ENCODE measurements around the gene RPS29.
"Not testable (repeated sequence)": the region's sequence is repeated elsewhere in the genome, so short reads cannot be mapped to it uniquely, and the experiment has no call there.

RPS29 gene

DNA sequence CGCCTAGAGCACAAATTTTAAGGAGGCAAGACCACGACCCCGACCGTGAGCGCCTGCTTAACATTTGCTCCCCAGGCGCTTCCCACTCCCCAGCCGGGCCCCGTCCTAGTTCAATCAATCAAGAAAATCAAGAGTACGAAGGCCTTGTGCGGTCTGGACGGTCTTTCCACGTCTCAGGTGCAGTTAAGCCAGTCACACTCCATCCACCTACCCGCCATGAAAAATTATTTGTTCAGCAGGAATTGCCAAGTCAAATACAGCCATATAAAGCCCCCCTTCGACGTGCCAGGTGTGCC, 12.0 kb upstream of the RPS29 start:
- DNase-seq (ENCODE audit: low read depth in 2 of 2), result peak in 1 of 2 donors; percentile 4

GRCh38 chr14:49594347-49595091, 8.3 kb upstream of the RPS29 start:
- no peak for DNase-seq (ENCODE audit: low read depth in 2 of 2)

DNA sequence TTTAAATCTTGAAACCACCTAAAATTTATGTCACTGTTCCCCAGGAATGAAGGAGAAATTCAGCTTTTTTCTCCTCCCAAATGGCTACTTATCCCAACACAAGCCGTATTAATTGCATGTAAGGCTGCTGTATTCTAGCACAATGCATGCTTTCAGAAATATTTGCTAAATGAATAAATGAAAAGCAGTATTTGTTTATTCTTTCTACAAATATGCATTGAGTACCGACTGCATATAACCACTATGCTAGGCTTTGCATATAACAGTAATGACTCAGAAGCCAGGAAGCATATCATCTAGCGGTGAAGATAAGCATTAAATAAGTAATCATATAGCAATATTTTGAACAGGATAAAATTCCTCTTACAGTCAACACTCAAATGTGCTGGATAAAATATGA, 6.8 kb upstream of the RPS29 start:
- DNase-seq (ENCODE audit: low read depth in 2 of 2), result no peak

- DNase-seq (ENCODE audit: low read depth in 2 of 2), result no peak
Measured at GRCh38 chr14:49589387-49589786, 3.2 kb upstream of the RPS29 start.

DNA sequence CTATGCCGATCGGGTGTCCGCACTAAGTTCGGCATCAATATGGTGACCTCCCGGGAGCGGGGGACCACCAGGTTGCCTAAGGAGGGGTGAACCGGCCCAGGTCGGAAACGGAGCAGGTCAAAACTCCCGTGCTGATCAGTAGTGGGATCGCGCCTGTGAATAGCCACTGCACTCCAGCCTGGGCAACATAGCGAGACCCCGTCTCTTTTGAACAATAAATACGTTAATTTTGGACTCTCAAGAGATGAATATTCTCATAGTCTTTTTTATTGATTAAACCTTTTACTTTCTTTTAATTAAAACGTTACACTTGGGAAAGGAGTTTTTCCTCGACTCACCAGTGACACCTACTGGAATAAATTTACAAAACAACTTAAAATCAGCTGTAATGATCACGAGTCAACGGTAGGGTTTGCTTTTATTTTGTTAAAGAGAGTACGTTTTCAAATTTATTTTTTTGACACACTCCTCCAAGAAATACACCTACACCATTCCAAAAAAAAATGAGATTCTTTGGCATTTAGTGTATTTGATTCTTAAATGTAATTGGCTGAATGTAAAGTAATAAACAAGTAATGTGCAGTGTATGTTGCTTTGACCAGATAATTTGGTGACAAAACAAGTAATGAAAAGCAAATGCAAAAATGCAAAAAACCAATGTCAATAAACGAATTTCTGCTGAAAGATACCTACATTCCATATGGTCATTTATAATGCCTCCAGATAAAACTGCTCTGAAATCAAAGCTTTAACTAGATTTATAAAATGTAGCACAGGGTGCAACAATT, 687 bp upstream of the RPS29 start:
- DNase-seq (ENCODE audit: low read depth in 2 of 2), result no peak

- DNase-seq (ENCODE audit: low read depth in 2 of 2), result not testable (repeated sequence)
Measured at GRCh38 chr14:49584981-49585640, 1.1 kb downstream of the RPS29 start.

DNA sequence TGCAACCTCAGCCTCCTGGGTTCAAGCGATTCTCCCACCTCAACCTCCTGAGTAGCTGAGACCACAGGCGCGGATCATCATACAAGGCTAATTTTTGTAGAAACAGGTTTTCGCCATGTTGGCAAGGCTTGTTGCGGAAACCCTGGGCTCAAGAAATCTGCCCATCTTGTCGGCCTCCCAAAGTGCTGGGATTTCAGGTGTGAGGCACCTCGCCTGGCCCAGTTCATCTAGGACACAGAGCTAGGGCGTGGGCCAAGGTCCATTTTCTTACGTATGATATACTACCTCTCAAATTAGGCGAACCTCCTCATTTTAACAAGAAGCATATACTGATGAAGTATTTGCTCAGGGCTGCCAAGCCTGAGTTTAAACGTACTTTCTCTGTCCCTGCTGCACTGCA, 2.1 kb downstream of the RPS29 start:
- no peak for DNase-seq (ENCODE audit: low read depth in 2 of 2)

- no peak for DNase-seq (ENCODE audit: low read depth in 2 of 2)
Measured at GRCh38 chr14:49583629-49584028, 2.6 kb downstream of the RPS29 start.

DNA sequence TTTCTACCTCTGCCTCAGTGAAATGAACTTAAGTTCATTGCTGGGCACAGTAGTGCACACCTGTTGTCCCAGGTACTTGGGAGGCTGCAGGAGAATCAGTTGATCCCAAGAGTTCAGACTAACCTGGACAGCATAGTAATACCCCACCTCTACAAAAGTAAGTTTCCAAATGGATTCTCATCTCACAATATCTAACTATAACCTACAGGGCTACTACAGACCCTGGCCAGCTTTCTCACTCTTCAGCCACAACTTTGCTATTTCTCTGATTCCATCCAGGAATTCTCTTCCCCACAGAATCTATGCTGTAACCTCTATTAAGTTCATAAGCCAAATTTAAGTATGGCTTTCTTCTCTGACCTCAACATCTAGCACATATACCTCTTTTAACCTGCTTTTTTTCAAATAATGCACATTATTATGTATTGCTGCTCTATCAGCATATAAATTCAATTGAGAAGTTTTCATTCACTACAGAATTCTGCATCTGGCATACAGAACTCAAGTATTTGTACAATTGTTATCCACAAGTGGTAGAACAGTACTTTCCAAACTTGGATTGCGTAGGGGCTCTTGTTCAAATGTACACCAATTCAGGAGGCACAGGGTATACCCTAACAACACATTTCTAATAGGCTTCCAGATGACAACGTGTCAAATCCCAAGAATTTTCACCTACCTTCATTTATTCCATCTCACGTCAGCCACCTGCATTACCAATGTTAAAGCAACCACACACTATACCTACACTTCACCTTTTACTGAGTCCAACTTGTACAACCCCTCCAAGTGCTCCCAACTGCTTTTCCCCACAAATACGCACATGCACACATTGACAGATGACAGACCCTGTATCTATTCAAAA, 3.8 kb downstream of the RPS29 start:
- DNase-seq (ENCODE audit: low read depth in 2 of 2), result no peak

GRCh38 chr14:49581209-49582112, 4.7 kb downstream of the RPS29 start:
- DNase-seq (ENCODE audit: low read depth in 2 of 2), result no peak

GRCh38 chr14:49579841-49580240, 6.3 kb downstream of the RPS29 start:
- no peak for DNase-seq (ENCODE audit: low read depth in 2 of 2)

- DNase-seq (ENCODE audit: low read depth in 2 of 2), result no peak
Measured at GRCh38 chr14:49578141-49578540, 8.0 kb downstream of the RPS29 start.

GRCh38 chr14:49574038-49574437, 12.1 kb downstream of the RPS29 start:
- no peak for DNase-seq (ENCODE audit: low read depth in 2 of 2)

DNA sequence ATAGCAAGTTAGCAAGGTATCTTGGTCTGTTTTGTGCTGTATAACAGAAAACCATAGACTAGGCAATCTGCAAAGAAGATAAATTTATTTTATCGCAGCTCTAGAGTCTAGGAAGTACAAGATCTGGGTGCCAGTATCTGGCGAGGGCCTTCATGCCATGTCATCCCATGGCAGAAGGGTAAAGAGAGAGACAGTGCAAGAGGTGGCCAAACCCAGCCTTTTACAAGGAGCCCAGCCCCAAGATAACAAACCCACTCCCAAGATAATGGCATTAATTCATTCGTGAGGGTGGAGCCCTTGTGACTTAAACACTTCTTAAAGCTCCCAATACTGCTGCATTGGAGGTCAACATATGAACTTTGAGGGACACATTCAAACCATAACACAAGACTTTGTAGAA, 16.9 kb downstream of the RPS29 start:
- no peak for DNase-seq (ENCODE audit: low read depth in 2 of 2)

DNA sequence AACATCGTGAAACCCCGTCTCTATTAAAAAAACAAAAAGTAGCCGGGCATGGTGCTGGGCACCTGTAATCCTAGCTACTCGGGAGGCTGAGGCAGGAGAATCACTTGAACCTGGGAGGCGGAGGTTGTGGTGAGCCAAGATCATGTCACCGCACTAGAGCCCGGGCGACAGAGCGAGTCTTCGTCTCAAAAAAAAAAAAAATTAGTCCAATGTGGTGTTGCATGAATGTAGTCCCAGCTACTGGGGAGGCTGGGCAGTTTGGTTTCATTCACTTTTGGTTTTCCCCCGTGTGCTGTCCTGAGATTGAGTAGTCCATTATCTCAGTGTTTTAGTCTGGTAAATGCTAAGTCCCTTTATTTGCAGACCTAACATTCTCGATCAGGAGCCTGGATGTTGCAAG, 19.5 kb downstream of the RPS29 start:
- no peak for DNase-seq (ENCODE audit: low read depth in 2 of 2)

DNA sequence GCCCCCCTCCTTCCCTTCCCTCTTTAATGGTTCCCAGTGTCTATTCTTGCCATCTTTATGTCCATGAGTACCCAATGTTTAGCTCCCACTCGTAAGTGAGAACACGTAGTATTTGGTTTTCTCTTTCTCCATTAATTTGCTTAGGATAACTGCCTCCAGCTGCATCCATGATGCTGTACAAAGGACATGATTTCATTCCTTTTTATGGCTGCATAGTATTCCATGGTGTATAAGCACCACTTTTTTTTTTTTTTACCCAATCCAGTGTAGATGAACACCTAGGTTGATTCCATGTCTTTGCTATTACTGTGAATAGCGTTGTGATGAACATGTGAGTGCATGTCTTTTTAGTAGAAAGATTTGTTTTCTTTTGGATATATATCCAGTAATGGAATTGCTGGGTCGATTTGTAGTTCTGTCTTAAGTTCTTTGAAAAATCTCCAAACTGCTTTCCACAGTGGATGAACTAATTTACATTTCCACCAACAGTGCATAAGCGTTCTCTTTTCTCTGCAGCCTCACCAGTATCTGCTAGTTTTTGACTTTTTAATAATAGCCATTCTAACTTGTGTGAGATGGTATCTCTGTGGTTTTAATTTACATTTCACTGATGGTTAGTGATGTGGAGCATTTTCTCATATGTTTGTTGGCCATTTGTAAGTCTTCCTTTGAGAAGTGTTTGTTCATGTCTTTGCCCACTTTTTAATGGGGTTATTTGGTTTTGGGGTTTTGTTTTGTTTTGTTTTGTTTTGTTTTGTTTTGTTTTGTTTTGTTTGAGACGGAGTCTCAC, 26.0 kb downstream of the RPS29 start:
- no peak for DNase-seq (ENCODE audit: low read depth in 2 of 2)

DNA sequence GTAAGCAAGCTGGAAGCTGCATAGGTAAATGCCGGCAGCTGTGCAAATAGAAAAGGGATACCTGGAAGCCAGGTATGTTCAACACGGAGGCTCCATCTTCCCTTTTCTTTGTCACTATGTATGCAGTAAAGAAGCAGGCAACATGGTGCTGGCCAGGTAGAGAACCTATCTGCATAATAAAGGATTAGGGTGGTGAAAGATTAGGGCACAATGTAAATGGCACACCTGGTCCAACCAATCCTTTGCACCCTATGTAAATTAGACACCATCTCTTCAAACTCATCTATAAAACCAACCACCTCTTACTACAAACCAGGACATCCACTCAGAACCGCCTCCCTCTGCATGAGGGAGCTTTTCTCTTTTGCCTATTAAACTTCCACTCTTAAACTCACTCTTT, 32.3 kb downstream of the RPS29 start:
- DNase-seq (ENCODE audit: low read depth in 2 of 2), result no peak

- DNase-seq (ENCODE audit: low read depth in 2 of 2), result no peak
Measured at GRCh38 chr14:49553106-49553505, 33.1 kb downstream of the RPS29 start.

GRCh38 chr14:49551569-49551968, 34.6 kb downstream of the RPS29 start:
- DNase-seq (ENCODE audit: low read depth in 2 of 2), result no peak
